RWPE2 (cell line): ENCODE data around the gene KNDC1.
"Not testable (repeated sequence)": the region's sequence is repeated elsewhere in the genome, so short reads cannot be mapped to it uniquely, and the experiment has no call there.

Experiments
- ATAC-seq: fragments of 200-7000 bp; cut with Tn5 transposase; 3 replicates; pipeline ENCODE4 v1.9.1; 2021; ENCODE audit warnings: low read depth
- DNase-seq: peaks from one replicate; pipeline ENCODE4 v3.0.0-alpha.2; 2020; ENCODE audit warnings: low spot score
- H3K27ac ChIP-seq: fragments of 450-650 bp; 2 replicates; pipeline ENCODE4 v1.5.1; 2017; ENCODE audit warnings: mild to moderate bottlenecking; ENCODE audit not compliant: poor library complexity, severe bottlenecking
- H3K27me3 ChIP-seq: fragments of 250-450 bp; sonication (Bioruptor Pico); 2 replicates; pipeline ENCODE4 v1.5.1; 2021; ENCODE audit warnings: mild to moderate bottlenecking, moderate library complexity; ENCODE audit not compliant: insufficient read depth, poor library complexity, severe bottlenecking
- H3K36me3 ChIP-seq: fragments of 250-450 bp; sonication (Bioruptor Pico); 2 replicates; pipeline ENCODE4 v1.5.1; 2020; ENCODE audit warnings: low read depth, mild to moderate bottlenecking, moderate library complexity
- H3K4me1 ChIP-seq: fragments of 250-450 bp; sonication (Bioruptor Pico); 2 replicates; pipeline ENCODE4 v1.5.1; 2021; ENCODE audit warnings: mild to moderate bottlenecking, moderate library complexity; ENCODE audit not compliant: insufficient read depth, poor library complexity, severe bottlenecking
- H3K4me3 ChIP-seq: fragments of 250-450 bp; sonication (Bioruptor Pico); 2 replicates; pipeline ENCODE4 v1.5.1; 2021; ENCODE audit warnings: mild to moderate bottlenecking, moderate library complexity; ENCODE audit not compliant: severe bottlenecking
- H3K9me3 ChIP-seq: fragments of 250-450 bp; sonication (Bioruptor Pico); 2 replicates; pipeline ENCODE4 v1.5.1; 2021; ENCODE audit warnings: mild to moderate bottlenecking, moderate library complexity; ENCODE audit not compliant: severe bottlenecking
- CTCF ChIP-seq: fragments of 450-650 bp; IDR thresholded peaks from one replicate; pipeline ENCODE4 v1.5.1; 2017; ENCODE audit warnings: mild to moderate bottlenecking, moderate library complexity; ENCODE audit not compliant: poor library complexity, severe bottlenecking

KNDC1 gene

GRCh38 chr10:133132473-133133291 lies 27.3 kb upstream of the KNDC1 start:
- no peaks in the 10 kb centered on the region for H3K27me3 ChIP-seq
- no peaks in the 10 kb centered on the region for H3K9me3 ChIP-seq
- no peak for TF ChIP-seq CTCF
- H3K36me3 ChIP-seq, result no peaks in the 10 kb centered on the region
- ATAC-seq, result 0 out of 3 replicates have a peak, but pooled peaks have one; percentile 15
- H3K4me1 ChIP-seq, result no peaks in the 10 kb centered on the region
- no peak overlapping the region for H3K27ac ChIP-seq
- peak; percentile 38 for DNase-seq
- no peak overlapping the region for H3K4me3 ChIP-seq

GRCh38 chr10:133133471-133134231 lies 26.4 kb upstream of the KNDC1 start:
- no peak overlapping the region for H3K4me3 ChIP-seq
- ATAC-seq (no peak), DNase-seq (peak; percentile 54)
- no peaks in the 10 kb centered on the region for H3K36me3 ChIP-seq
- no peak for TF ChIP-seq CTCF
- H3K27me3 ChIP-seq, result no peaks in the 10 kb centered on the region
- no peaks in the 10 kb centered on the region for H3K9me3 ChIP-seq
- no peak overlapping the region for H3K27ac ChIP-seq
- no peaks in the 10 kb centered on the region for H3K4me1 ChIP-seq

- Histone ChIP-seq H3K9me3 (no peaks in the 10 kb centered on the region), H3K27ac (no peak overlapping the region), H3K27me3 (no peaks in the 10 kb centered on the region), H3K4me3 (no peak overlapping the region), H3K4me1 (no peaks in the 10 kb centered on the region), H3K36me3 (no peaks in the 10 kb centered on the region)
- TF ChIP-seq CTCF, result no peak
- ATAC-seq, result peak; percentile 41
- peak; percentile 42 for DNase-seq
Observed at GRCh38 chr10:133134411-133135115, 25.5 kb upstream of the KNDC1 start.

- H3K4me3 ChIP-seq, result no peak overlapping the region
- no peaks in the 10 kb centered on the region for H3K9me3 ChIP-seq
- H3K27me3 ChIP-seq, result no peaks in the 10 kb centered on the region
- H3K36me3 ChIP-seq, result no peaks in the 10 kb centered on the region
- ATAC-seq (peak; percentile 36; the same call in 2 of the 3 replicates), DNase-seq (peak; percentile 34)
- no peaks in the 10 kb centered on the region for H3K4me1 ChIP-seq
- TF ChIP-seq CTCF, result no peak
- H3K27ac ChIP-seq, result no peak overlapping the region
Observed at GRCh38 chr10:133135116-133135465, 24.9 kb upstream of the KNDC1 start.

GRCh38 chr10:133137486-133138145 lies 22.4 kb upstream of the KNDC1 start:
- H3K27ac ChIP-seq, H3K27me3 ChIP-seq: not testable (repeated sequence)

More at GRCh38 chr10:133137486-133138145, 22.4 kb upstream of the KNDC1 start:
- peak; percentile 9 for DNase-seq
- not testable (repeated sequence) for H3K4me3 ChIP-seq, H3K36me3 ChIP-seq, H3K9me3 ChIP-seq, H3K4me1 ChIP-seq, ATAC-seq
